CD4-positive, alpha-beta T cell treated with Interleukin-12 subunit alpha and Interleukin-12 subunit beta, for 1 hour (primary cell): ENCODE data around the gene CHI3L1.

Experiments
- DNase-seq: peaks from one replicate; pipeline ENCODE4 v3.0.0-alpha.2; 2020

CHI3L1 gene

DNA sequence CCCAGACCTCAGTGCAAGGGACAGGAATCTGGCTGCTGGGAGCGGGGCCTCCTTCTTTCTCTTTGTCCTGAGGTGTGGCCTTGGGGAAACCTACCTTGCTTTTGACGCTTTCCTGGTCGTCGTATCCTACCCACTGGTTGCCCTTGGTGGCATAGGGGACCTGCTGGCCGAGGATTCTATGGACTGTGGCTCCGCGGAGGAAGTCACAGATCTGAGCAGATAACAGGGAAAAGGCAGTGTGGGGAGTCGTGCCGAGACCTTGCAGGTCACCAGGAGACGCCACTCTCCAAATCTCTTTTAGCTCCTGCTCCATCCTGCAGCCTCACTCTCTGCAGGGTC is 6.9 kb downstream of the CHI3L1 start:
- DNase-seq = no peak

- DNase-seq = no peak
Measured at GRCh38 chr1:203178821-203179666, 7.5 kb downstream of the CHI3L1 start.

- DNase-seq = no peak
Measured at GRCh38 chr1:203178083-203178482, 8.4 kb downstream of the CHI3L1 start.

GRCh38 chr1:203177470-203178039 is 8.9 kb downstream of the CHI3L1 start:
- DNase-seq = no peak

DNA sequence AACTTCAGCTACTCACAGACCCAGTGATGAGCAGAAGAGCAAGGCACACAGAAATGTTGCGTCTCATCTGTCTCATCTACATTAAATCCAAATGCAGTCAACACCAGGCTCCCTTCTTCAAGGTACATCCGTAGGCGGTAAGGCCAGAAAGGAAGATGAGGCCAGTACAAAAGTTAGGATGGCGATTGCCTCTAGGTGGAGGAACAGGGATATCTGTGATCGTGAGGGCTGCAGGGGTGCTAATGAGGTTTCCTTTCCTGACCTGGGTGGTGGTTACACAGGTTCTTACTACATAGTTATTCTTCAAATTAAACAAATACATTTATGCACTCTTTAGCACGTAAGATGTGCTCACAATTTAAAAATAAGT is 9.5 kb downstream of the CHI3L1 start:
- no peak for DNase-seq

DNA sequence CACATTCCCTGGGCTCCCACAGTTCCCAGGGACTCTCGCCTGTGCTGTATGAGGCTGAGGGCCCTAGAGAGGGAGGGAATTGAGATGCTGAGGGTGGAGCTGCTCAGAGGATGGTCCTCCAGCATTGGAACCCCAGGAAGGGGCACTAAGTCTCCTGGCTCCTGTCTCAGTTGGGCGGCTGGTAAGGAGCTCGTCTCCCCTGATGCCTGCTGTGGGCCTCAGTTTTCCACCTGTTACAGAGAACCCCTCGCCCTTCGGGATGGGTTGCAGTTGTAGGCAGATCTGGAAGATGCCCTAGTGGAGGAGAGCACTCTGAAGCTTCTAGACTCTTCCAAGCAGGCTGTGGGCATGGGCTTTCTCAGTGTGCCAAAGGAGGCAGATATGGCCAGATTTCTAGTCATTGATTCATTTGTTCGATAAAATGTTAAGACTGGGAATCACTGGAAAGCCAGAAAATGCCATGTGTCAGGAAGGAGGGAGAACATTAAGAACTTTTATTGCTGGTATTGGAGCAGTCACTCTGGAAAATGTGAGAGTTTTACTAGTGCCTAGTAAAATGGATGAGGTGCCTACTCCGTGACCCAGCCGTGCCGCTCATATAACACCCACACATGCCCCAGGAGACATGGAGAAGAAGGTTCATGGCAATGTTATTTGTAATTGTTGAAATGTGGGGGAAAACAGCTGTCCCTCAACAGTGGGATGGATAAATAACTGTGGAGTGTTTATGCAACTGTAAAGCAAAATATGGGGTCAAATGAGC is 10.1 kb downstream of the CHI3L1 start:
- no peak for DNase-seq

- no peak for DNase-seq
Measured at GRCh38 chr1:203175827-203176241, 10.7 kb downstream of the CHI3L1 start.

DNA sequence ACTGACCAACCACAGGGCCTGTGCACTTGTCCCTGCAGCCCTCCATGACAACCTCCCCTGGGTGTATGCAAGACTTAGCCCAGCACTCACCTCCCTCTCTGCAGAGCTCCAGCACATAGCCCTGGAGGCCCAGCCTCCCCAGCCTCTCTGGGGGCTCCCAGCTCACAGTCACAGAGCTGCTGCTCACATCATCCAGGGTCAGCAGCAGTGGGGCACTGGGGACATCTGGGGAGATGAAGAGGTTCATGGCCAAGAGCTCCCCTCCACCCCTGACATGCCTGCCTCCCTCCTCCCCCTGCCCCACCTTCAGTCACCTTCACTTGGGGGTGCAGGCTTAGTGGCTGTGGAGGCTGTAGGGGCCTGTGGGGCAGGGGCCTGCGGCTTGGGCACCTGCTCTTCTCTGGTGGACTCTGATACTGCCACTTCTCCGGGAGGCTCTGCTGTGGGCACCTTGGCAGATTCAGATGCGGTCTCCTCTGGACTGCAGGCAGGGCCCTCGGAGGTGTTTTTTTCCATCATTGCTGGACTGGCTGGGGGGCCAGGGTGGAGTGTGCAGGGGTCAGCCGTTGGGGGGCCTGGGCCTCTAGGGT is 11.2 kb downstream of the CHI3L1 start, which contains the start of gene MYBPH:
MYBPH (minus strand) TSS at position 590 of the 590 bp plus-strand sequence; CDS start at position 519, 71 bp downstream.
- DNase-seq = no peak

DNA sequence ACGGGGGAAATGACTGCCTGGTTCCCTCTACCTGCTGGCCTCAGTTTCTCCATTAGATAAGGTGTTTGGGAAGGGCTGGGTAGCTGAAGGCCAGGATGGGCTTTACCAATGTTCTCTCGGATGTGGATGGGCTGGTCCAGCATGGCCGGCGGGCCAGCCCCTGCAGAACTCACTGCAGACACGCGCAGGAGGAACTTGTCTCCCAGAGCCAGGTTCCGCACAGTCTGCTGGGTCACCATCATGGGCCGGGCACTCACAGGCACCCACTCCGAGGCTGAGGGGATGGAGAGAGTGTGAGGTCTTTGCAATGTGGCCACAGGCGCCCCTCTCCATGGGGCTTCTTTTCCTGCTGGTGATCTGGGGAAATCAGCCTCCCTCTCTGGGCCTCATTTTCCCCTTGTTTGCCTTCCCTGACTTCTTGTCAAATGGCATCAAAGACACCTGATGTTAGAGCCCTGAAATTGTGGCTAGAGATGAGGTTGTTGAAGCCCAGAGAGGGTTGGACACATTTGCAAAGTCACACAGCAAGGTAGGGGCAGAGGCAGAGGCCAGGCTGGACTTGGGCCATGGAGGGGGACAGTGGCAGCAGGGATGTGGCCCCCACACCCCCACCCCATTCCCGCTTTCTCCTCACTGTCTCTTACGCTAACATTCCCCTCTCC is 12.0 kb downstream of the CHI3L1 start:
- DNase-seq = no peak

DNA sequence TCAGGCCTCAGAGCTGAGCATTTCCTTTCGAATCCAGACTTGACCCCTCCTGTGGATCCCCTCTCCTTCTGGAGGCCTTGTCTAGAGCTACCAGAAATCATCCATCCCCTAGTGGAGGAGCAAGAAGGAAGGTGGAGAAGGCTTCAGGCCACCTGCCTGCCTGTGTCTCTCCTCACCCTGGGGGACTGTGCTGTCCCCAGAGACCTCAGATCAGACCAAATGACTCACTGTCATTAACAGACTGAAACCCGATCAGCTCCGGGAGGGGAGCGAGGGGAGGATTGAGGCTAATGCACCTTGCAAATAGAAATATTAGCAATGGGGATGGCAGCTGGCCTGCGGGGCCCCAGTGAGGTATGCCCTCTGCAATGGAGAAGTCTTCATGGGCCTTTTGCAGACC is 12.9 kb downstream of the CHI3L1 start:
- no peak for DNase-seq

- DNase-seq = no peak
Measured at GRCh38 chr1:203173011-203173555, 13.4 kb downstream of the CHI3L1 start.

DNA sequence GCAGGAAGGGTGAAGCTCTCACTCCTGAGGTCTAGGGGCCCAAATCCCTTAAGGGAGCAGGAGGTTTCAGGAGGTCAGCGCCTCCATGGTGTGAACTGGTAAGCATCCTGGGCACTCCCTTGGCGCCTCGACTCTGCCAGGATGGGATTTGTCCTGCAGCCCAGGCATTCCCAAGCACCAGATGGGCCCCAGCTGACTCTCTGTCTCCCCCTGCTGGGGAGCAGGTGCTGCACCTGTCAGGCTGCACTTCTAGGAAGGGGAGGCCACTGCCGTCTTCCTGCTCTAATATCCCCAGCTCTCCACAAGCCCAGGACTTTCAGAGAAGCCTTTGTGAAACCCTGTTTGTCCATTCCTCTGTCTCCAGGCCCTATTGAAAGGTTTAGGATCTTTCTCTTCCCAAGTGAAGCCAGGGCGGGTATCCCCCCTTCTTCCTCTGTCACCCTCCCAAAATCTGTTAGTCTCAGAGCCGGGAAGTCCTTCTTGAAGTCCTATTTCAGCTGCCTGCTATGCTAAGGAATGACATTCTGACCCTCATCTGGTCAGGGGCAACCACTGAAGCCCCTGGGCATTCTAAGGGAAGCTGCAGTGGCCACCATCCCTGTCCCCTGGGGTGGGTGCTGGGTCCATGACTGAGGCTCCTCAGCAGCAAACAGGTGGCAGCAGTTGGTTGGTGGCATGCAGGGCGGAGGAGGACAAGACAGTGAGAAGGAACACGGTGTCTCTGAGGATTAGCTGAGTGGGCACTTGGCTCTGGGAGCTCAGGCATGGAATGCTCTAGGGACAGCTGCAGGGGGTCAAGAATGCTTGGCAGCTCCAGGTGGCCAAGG is 14.1 kb downstream of the CHI3L1 start:
- peak; percentile 26 for DNase-seq

- DNase-seq = no peak
Measured at GRCh38 chr1:203171341-203172183, 14.9 kb downstream of the CHI3L1 start.

DNA sequence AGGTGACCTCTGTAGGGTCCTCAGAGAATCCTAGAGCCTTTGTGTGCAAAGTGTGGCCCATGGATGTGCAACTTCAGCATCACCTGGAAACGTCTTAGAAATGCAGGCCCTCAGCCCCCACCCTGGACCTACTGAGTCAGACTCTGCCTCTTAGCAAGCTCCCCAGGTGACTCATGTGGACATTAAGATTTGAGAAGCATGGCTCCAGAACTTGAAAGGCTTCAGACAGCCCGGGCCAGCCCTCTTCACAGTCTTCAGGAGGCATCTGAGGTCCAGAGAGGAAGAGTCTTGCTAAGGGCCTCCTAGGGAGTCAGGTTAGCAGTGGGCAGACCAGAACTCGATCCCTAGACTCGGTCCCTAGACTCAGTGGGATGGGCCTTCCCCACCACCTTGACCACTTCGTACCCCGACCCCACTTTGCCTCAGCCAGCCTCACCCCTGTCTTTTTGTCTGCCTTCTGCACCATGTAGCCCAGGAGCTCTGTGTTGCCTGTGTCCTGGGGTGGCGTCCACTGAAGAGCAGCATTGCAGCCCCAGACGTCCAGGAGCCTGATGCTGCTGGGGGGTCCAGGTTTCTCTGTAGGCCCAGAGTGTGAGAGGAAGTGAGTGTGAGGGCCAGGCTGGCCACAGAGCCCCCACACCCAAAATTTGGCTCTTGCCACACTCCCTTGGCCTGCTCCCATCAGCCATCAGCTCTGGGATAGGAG is 15.7 kb downstream of the CHI3L1 start:
- DNase-seq = no peak

- DNase-seq = no peak
Measured at GRCh38 chr1:203169770-203170520, 16.6 kb downstream of the CHI3L1 start.

DNA sequence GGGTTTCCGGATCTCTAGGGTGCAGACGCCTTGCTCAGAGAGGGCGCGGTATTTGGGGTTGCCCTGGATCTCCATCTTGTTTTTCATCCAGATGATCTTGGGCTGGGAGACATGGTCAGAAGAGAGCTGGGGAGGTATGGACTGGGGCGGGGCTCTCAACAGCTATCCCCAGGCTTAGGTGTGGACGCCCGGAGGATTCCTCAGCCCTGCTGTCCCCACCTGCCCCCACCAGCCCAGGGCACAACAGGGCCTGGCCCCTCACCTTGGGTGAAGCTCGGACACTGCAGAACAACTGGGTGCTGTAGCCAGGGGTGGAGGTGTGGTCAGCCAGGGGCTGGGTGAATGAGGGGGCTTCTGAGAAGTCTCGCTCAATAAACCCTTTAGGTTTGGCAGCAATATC is 17.5 kb downstream of the CHI3L1 start:
- no peak for DNase-seq

DNA sequence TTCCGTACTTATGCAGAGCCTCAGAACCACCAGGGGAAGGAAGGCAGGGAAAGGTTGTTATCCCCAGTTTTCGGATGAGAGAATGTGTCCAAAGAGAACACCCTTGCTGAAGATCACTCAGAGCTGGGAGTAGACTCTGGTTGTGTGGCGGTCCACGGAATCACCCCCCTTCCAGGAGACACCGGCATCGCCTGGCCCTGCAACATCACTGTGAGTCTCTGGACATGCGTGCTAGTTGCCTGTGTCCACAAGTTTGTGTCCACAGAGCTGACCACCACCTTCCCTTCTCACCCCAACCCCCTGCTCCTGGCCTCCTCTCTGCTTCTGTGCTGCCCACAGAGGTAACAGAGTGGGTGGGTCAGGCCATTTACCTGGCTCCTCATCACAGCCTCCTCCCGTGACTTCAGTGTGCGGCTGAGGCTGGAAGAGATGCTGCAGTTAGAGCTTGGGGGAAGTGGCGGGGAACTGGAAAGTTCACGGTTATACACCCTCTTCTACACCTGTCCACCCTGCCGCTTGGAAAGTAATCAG is 18.2 kb downstream of the CHI3L1 start:
- no peak for DNase-seq

DNA sequence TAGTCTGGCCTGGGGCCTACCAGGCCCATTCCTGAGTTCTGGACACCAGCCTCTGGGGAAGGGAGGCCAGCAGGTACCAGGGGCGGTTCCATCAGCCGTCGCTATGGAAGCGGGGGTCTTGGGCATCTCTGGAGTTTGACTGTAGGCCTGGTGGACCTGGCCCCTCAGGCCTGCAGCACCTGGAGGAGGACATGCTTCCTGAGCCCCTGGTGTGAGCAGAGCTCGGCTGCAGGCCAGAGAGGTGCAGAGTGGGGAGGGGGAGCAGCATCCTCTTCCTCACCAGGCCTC is 18.6 kb downstream of the CHI3L1 start:
- DNase-seq = no peak
